Motor neuron (in vitro differentiated cells): ENCODE results near the gene PFDN6. TPM values are rescaled to one million over a fixed set of nuclear protein-coding genes. Genes with fewer than 3 reads are reported as not detected.

Experiments
- ATAC-seq, 8 experiments: fragments of 200-7000 bp; cut with Tn5 transposase; replicated peaks in 6 of 8; 2 replicates each; pipeline ENCODE4 v1.8.0; 2021; ENCODE audit warnings: mild to moderate bottlenecking in 8 of 8, moderate library complexity in 8 of 8
- H3K27ac ChIP-seq, 2 donors: fragments of 250-450 bp; sonication (Bioruptor Pico); 2 replicates each; pipeline ENCODE4 v1.9.0; 2021; ENCODE audit warnings: antibody characterized with exemption in 2 of 2, mild to moderate bottlenecking in 2 of 2, moderate library complexity in 1 of 2
- H3K4me1 ChIP-seq, 2 donors: fragments of 250-450 bp; sonication (Bioruptor Pico); replicated peaks in 1 of 2; 2 replicates each; pipeline ENCODE4 v1.6.1; 2021; ENCODE audit warnings: antibody characterized with exemption in 2 of 2, mild to moderate bottlenecking in 2 of 2, moderate library complexity in 1 of 2
- H3K4me3 ChIP-seq, 5 donors: fragments of 250-450 bp; sonication (Bioruptor Pico); 2 replicates each; pipeline ENCODE4 v1.9.0; 2021; ENCODE audit warnings: antibody characterized with exemption in 5 of 5, mild to moderate bottlenecking in 5 of 5, moderate library complexity in 4 of 5
- WGBS, 10 experiments: fragments of 450-650 bp; shearing (Covaris generic); methylation state at CpG; one replicate each; pipeline ENCODE4 v1.0.0; 2022; 5-methylcytosine and 5-hydroxymethylcytosine counted together
- in situ Hi-C, 9 experiments: fragments of 400-800 bp; cut with MboI; loops; one replicate each; pipeline ENCODE4 v1.15.0; 2021; ENCODE audit warnings: low sequenced_read_pairs in 9 of 9, low pct_unique_long_range_greater_than_20kb in 2 of 9; ENCODE audit not compliant: unreplicated experiment in 9 of 9
- total RNA-seq, 8 experiments: library from RNA; unstranded; fragments of 300-600 nt; gene quantifications; 2 replicates each; pipeline versions ENCODE4 v1.2.3 to v1.2.4, GENCODE V29; 2022

Gene PFDN6
- total RNA-seq, 8 experiments from 2014 or later = 88.9 to 168 (median 116) TPM

DNA sequence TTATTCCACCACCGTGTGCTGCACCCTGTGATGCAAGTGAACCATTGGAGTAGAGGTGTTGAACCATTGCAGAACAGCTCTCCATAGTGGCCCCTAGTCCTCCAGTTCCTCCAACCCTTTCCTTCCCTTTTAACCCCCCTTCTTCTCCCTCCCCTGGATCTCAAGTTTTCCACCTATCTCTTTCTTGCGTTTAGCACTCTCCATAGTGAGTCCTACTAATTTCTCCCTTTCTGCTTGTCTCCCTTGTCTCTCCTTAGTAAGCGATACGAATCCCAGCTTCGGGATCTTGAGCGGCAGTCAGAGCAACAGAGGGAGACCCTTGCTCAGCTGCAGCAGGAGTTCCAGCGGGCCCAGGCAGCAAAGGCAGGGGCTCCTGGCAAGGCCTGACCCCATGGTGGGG is 1.1 kb downstream of the PFDN6 start:
- 17 to 83% (median 60%) methylated on average over 1 to 5 of the region's 7 CpGs; no CpG with 5 or more reads in 5 of the 10 experiments for WGBS, 10 experiments
- H3K4me3 ChIP-seq = peak overlapping the region in 4 of 5 donors; percentile 80 to 94 (median 86)
- H3K27ac ChIP-seq = no peak overlapping the region
- ATAC-seq = no peak
- H3K4me1 ChIP-seq = peaks cover 7 to 12% of the 10 kb centered on the region in 2 donors
- in situ Hi-C loops = no loop called here

DNA sequence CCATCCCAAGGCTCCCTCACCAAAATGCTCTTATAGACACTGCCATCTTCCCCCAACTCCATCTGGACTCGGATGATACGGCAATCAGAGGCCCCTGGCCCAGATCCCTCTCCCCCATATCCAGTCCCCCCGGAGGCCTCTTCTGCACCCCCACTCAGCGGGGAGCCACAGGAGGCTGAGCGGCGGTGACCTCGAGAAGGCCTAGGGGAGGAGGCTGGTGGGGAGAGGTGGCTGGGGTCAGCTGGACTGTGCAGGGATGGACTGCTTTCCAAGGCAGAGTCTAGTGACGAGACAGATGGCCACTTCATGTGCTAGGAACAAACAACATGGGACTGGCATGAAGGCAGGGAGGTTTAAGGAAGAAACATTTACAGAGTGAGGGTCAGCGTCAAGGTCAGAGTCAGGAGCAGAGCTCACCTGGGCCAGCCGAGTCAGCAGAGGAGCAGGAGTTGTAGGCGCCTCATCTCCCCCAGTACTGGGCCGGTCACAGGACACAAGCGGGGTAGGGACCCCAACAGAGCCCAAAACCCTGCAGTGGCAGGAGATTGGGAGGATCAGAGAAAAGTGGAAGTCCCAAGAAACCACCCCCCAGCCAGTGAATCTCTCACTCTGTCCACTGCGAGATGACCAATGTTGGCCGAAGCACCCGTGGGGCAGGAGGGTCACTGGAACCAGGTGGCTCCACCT is 3.7 kb downstream of the PFDN6 start:
- H3K27ac ChIP-seq = no peak overlapping the region
- no peak for ATAC-seq
- in situ Hi-C loops = no loop called here
- 50 to 100% (median 100%) methylated on average over 1 to 7 of the region's 16 CpGs; no CpG with 5 or more reads in 5 of the 10 experiments for WGBS, 10 experiments
- H3K4me3 ChIP-seq = no peak overlapping the region
- peaks cover 12 to 16% of the 10 kb centered on the region in 2 donors for H3K4me1 ChIP-seq

DNA sequence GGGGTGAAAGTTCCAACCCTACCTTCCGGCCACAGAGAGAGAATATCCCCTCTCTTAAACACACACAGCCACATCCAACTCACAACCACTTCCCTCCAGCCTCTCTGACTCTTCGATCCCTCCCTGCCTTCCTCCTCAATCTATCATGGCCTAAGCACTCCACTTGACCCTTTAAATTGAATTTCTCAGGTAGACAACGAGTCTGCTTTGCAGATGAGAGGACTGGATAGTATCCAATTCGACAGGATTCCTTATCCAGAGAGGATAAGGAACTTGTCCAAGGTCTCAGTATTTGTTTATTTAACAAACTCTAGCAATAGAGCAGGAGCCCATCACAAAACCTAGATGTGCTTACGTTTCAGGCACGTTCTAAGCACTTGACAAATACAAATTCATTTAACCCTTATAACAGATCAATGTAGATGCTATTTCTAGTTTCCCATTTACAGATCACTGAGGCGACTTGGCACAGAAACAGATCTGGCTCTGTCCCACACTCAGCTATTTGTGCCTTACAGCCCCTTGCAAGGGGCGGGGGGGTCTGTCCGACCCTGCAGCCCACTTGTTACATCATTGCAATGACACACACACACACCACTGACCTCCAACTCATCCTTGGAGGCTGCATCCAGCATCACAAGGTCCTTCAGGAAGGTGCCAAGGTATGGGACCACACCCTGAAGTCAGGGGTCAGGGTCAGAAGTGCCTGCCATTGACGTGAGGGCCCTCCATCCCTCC is 4.9 kb downstream of the PFDN6 start:
- WGBS, 10 experiments = 62 to 100% (median 72%) methylated on average over 1 to 8 of the region's 10 CpGs; no CpG with 5 or more reads in 2 of the 10 experiments
- in situ Hi-C loops = no loop called here

DNA sequence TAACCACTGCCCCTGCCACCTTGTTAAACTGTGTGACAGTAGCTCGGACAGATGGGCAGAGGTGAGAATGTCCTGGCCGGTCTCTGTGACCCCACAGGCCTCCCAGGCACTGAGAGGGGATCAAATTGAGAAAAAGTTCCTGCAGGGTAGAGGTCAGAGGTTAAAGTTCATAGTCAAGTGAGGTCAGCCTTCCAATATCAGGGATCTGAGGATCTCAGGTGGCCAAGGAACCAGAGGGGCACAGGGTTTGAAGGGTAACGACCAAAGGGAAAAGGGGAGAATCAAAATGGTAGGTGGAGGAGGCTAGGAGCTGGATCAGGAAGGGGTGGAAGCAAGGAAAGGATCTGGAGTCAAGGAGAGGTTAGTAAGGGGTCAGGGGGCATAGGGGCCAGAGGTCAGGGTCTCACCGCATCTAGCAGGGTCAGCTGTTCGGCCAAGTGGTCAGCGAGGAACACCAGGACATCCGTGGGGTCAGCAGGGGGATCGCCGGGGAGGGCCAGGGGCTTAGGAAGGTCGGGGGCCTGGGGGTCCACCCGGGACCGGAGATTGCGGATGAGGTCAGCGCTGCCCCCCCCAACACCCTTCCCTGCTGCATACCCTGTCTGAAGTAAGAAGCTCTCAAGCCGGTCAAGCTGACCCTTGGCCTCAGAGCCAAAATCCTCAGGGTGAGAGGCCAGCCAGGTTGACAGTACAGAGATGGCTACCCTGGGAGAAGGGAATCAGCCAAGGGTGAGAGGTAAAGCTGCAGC is 6.4 kb downstream of the PFDN6 start:
- Histone ChIP-seq H3K4me1 (peaks cover 7 to 13% of the 10 kb centered on the region in 2 donors), H3K4me3 (no peak overlapping the region), H3K27ac (no peak overlapping the region)
- 83 to 100% (median 90%) methylated on average over 1 to 4 of the region's 15 CpGs; no CpG with 5 or more reads in 6 of the 10 experiments for WGBS, 10 experiments
- in situ Hi-C loops = no loop called here
- no peak for ATAC-seq

More for the DNA sequence above, 4.9 kb downstream of the PFDN6 start:
- H3K27ac ChIP-seq = no peak overlapping the region
- no peak overlapping the region for H3K4me3 ChIP-seq
- H3K4me1 ChIP-seq = peaks cover 10 to 16% of the 10 kb centered on the region in 2 donors
- ATAC-seq = no peak

DNA sequence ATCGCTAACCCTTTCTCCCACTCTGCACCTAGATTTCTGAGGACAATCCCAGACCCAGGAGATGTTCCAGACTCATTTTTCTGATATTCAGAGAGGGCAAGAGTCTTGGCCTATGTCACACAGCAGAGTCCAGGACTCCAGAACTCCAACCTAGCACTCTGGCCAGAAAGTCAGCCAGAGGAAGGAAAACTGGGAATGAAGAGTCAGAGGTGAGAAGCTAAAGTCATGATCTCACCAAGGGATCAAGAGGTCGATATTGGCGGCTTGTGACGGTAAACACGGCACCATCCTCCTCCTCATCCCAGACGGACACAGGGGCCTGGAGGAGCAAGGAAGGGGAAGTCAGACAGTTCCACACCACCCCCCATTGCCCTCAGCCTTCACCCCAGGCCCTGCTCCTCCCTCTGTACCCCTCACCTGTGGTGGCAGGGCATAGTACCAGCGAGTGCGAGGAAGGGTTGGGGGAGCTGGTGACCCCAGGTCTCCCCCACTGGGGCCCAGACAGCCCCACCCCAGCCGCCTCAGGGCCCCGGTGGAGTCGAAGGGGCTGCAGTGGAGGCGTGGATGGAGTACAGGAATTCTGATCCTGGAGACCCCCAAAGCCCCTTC is 7.5 kb downstream of the PFDN6 start:
- Histone ChIP-seq H3K27ac (peak overlapping the region in 1 of 2 donors; percentile 37), H3K4me3 (peak overlapping the region in 3 of 5 donors; percentile 74 to 96 (median 85)), H3K4me1 (peaks cover 7 to 17% of the 10 kb centered on the region in 2 donors)
- ATAC-seq = no peak
- 70 to 100% (median 83%) methylated on average over 1 to 4 of the region's 12 CpGs; no CpG with 5 or more reads in 7 of the 10 experiments for WGBS, 10 experiments
- in situ Hi-C loops = no loop called here

DNA sequence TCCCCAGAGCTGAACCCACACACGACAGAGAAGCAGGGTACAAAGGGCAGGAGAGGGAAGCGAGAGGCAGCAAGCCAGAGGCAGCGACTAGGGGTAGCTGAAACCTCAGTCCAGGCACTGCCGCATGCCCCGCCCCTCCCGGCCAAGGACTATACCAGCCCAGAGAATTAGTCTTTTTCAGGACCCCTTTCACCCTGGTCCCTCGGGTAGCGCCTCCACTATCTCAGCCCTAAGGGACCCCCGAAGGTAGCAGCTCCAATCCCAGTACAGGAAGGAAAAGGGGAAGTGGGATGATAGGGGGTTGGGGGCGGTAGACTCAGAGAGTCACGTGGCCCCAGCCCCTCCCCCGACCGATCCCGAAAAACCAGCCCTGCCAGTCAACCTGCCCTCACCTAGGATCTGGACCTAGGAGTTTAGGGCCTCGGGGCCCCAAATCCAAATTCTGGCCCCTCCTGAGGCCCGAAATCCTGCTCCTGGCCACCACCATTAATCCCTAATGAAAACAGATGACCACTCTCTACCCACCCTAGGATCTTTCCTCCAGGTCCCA is 8.1 kb downstream of the PFDN6 start:
- Histone ChIP-seq H3K4me1 (peaks cover 7 to 17% of the 10 kb centered on the region in 2 donors), H3K4me3 (peak overlapping the region; percentile 51 to 96 (median 74)), H3K27ac (peak overlapping the region in 1 of 2 donors; percentile 37)
- WGBS, 10 experiments = 0 to 24% (median 7%) methylated on average over 1 to 5 of the region's 16 CpGs; no CpG with 5 or more reads in 7 of the 10 experiments
- no peak for ATAC-seq
- in situ Hi-C loops = no loop called here

DNA sequence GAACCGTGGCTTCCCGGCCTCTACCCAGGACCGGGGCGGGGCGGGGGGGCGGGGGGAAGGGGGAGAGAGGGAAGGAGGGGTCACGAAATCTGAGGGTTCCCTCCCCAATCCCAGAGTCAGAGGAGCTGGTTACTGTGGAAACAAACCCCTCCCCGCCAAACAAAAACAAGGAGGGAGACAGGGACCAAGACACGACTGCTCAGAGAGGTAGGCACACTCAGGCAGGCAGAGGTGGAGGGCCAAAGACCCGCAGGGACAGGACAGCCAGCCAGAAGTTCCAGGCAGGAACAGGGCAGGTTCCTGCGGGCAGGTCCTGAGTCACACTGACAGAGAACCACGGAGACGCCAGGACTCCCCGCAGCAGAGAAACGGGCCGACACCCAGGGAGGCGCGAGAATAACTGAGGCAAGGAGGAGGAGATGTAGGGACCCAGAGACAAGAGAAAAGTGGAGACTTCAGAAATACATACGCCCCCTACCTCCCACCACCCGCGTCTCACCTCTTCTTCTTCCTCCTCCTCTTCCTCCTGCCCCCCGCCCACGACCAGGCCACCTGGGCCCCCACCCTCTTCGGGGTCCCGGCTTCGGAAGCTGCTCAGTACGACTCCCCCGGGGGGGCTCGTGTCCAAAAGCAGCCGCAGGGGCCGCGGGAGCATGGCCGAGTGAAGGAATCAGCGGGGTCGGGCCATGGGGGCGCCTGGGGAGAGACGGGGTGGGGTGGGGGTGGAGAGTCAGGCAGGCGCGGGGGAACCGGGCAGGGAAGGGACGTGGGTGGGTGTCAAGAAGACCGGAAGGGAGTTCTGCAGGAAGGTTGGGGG is 8.8 kb downstream of the PFDN6 start:
- in situ Hi-C loops = no loop called here

DNA sequence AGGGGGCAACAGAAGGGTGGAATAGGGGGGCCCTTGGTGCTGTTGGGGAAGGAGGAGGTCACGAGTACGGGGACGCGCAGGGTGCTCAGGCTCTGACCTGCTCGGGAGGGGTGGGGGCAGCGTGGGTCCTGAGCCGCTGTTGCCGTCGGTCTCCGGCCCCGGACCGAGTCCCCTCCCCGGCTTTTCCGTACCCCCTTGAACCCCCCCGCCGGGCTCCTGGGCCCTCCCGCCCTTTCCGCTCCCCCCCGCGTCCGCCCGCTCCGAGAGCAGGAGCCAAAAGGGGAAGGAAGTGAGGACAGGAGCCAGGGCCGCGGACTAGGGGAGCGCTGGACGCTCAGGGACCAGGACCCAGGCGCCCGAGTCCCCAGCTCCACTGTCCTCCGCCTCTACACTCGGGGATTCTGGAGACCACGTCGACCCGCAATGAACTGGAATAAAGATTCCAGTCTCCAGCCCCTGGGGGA is 9.4 kb downstream of the PFDN6 start, which contains the start of gene RGL2:
RGL2 (minus strand) TSS at position 170 of the 464 bp plus-strand sequence. CDS start 332 bp downstream, outside the sequence.
- no CpG with 5 or more reads among the region's 34 CpGs for WGBS, 10 experiments
- in situ Hi-C loops = no loop called here
- Histone ChIP-seq H3K27ac (peak within 1 kb of the TSS; percentile 92 to 96), H3K4me3 (peak within 1 kb of the TSS; percentile 51 to 96 (median 74)), H3K4me1 (peaks cover 7 to 17% of the 10 kb centered on the region in 2 donors)
- ATAC-seq = peak; percentile 9 to 54 (median 42)

More for the DNA sequence above, 8.8 kb downstream of the PFDN6 start:
- WGBS, 10 experiments = 0% methylated on average over 1 to 8 of the region's 42 CpGs; no CpG with 5 or more reads in 6 of the 10 experiments
- Histone ChIP-seq H3K4me1 (peaks cover 7 to 17% of the 10 kb centered on the region in 2 donors), H3K4me3 (peak overlapping the region; percentile 51 to 96 (median 74)), H3K27ac (peak overlapping the region in 1 of 2 donors; percentile 96)
- peak; percentile 2 to 57 (median 20) for ATAC-seq

DNA sequence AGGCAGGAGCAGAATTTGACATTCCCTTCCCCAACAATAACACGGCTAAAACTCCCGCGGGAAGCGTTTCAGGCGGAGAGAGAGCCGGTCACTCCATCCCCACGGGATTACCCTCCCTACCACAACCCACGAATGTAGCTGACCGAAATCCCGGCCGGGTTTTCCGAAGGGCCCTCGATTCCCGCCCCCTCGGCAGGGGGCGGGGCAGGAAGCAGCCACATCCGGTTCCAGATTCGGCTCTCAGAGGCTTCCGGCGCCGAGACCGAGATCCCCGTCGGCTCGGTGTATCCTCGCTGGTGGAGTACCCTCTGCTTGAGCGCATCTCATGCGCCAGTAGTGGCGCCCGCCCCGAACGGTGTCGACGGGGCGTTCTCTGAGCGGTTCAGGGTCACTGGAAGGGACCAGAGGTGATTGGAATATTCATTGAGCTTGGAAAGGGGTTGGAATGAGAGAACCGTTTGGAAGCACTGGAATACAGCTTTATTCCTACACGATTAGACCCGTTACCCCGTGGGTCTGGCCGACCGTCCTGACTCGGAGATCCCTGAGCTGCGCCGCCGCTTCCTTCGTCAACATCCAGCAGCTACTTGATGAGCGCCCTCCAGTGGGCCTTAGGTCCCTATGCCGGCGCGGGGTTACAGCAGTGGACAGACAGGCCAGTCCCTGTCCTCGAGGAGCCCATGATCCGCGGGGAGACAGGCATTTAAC is 10.0 kb downstream of the PFDN6 start:
- in situ Hi-C loops = no loop called here
- peak overlapping the region; percentile 92 to 96 for H3K27ac ChIP-seq
- 0% methylated on average over 1 to 9 of the region's 54 CpGs; no CpG with 5 or more reads in 2 of the 10 experiments for WGBS, 10 experiments
- peak overlapping the region; percentile 51 to 96 (median 74) for H3K4me3 ChIP-seq
- peaks cover 7 to 17% of the 10 kb centered on the region in 2 donors for H3K4me1 ChIP-seq
- ATAC-seq = peak; percentile 60 to 84 (median 74)

DNA sequence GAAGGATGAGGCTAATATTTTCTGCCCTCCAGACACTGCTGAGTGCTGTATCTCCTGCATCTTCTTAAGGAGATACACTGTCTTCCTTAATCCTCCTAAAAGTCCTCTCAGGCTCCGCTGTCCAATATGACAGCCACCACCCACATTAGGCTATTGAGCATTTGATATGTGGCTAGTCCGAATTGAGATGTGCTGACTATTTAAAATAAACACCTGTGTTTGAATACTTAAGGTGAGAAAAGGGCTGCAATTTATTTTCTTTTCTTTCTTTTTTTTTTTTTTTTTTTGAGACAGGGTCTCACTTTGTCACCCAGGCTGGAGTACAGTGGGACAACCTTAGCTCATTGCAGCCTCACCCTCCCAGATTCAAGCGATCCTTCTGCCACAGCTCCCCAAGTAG is 12.5 kb downstream of the PFDN6 start:
- H3K27ac ChIP-seq = no peak overlapping the region
- 53 to 100% (median 92%) methylated on average over 1 to 3 of the region's 3 CpGs; no CpG with 5 or more reads in 1 of the 10 experiments for whole genome bisulfite sequencing, 10 experiments
- in situ Hi-C loops = no loop called here
- no peak overlapping the region for H3K4me3 ChIP-seq
- ATAC-seq = no peak
- H3K4me1 ChIP-seq = peaks cover 7 to 17% of the 10 kb centered on the region in 2 donors

DNA sequence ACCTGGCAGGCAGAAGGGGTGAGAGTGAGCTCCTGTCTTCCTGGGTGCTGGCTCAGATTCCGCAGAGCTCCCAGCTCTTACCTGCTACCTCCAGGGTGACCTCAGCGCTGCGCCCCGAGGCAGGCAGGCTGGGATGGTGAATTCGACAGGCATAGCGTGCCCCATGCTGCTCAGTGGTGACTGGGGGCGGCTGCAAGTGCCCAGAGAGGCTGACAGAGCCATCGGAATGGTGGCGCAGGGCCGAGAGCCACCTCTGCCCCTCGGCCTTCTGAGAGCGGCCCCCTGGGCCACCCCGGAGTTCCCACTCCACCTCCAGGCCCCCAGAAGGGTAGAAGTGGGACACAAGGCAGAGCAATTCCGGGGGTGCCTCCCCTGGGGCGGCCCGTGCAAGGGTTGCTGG is 14.8 kb downstream of the PFDN6 start:
- H3K4me3 ChIP-seq = no peak overlapping the region
- no peak for ATAC-seq
- WGBS, 10 experiments = 90% methylated on average over 2 of the region's 16 CpGs; no CpG with 5 or more reads in 9 of the 10 experiments
- no peak overlapping the region for H3K27ac ChIP-seq
- H3K4me1 ChIP-seq = peaks cover 4 to 8% of the 10 kb centered on the region in 2 donors
- in situ Hi-C loops = no loop called here
